Astrocyte (in vitro differentiated cells and primary cell): ENCODE data around the gene GAMT. TPM values are rescaled to one million over a fixed set of nuclear protein-coding genes. Genes with fewer than 3 reads are reported as not detected.
A peak's percentile ranks its signal among the peaks of the same experiment; 100 is the strongest.

Experiments used
- DNase-seq: peaks from one replicate; pipeline ENCODE4 v3.0.0-alpha.2; 2010; ENCODE audit warnings: low read depth
- FAIRE-seq: peaks from 2 replicates; lab custom pipeline; 2011; peaks lifted over from hg19 to GRCh38; lab: Jason Lieb, UNC
- H2AFZ ChIP-seq: 2 replicates; pipeline ENCODE4 v1.6.0; 2012; ENCODE audit warnings: low read depth, low read length, inconsistent platforms
- H3K27ac ChIP-seq: 2 replicates; pipeline ENCODE4 v1.5.1; 2011; ENCODE audit warnings: low read depth, low read length, inconsistent platforms
- H3K27me3 ChIP-seq: 2 replicates; pipeline ENCODE4 v1.6.0; 2011; ENCODE audit warnings: low read length, inconsistent platforms; ENCODE audit not compliant: insufficient read depth
- H3K36me3 ChIP-seq: 2 replicates; pipeline ENCODE4 v1.5.1; 2011; ENCODE audit warnings: low read length, inconsistent platforms; ENCODE audit not compliant: insufficient read depth
- H3K4me1 ChIP-seq: 2 replicates; pipeline ENCODE4 v1.5.1; 2011; ENCODE audit warnings: low read length, inconsistent platforms; ENCODE audit not compliant: insufficient read depth
- H3K4me2 ChIP-seq: 2 replicates; pipeline ENCODE4 v1.6.0; 2012; ENCODE audit warnings: low read length, inconsistent platforms
- H3K4me3 ChIP-seq: 2 replicates; pipeline ENCODE4 v1.5.1; 2011; ENCODE audit warnings: low read depth, mild to moderate bottlenecking, low read length, inconsistent platforms; ENCODE audit not compliant: insufficient read depth
- H3K79me2 ChIP-seq: 2 replicates; pipeline ENCODE4 v1.6.0; 2012; ENCODE audit warnings: mild to moderate bottlenecking, low read length, inconsistent platforms; ENCODE audit not compliant: insufficient read depth
- H3K9ac ChIP-seq: 2 replicates; pipeline ENCODE4 v1.6.0; 2012; ENCODE audit warnings: mild to moderate bottlenecking, low read length, inconsistent platforms
- H3K9me3 ChIP-seq: 2 replicates; pipeline ENCODE4 v1.5.1; 2012; ENCODE audit warnings: low read depth, mild to moderate bottlenecking, low read length, inconsistent platforms; ENCODE audit not compliant: insufficient read depth
- H4K20me1 ChIP-seq: 2 replicates; pipeline ENCODE4 v1.6.0; 2012; ENCODE audit warnings: low read length, inconsistent platforms; ENCODE audit not compliant: insufficient read depth
- H3K27ac Mint-ChIP-seq: one replicate; pipeline ENCODE4 v1.8.0; 2021; ENCODE audit warnings: mild to moderate bottlenecking, mixed read lengths; ENCODE audit not compliant: unreplicated experiment
- H3K27me3 Mint-ChIP-seq: one replicate; pipeline ENCODE4 v1.8.0; 2021; ENCODE audit warnings: low read depth, mixed read lengths; ENCODE audit not compliant: unreplicated experiment
- H3K36me3 Mint-ChIP-seq: one replicate; pipeline ENCODE4 v1.8.0; 2021; ENCODE audit warnings: low read depth, mixed read lengths; ENCODE audit not compliant: unreplicated experiment
- H3K4me1 Mint-ChIP-seq: one replicate; pipeline ENCODE4 v1.8.0; 2021; ENCODE audit warnings: low read depth, mixed read lengths; ENCODE audit not compliant: unreplicated experiment
- H3K4me3 Mint-ChIP-seq: one replicate; pipeline ENCODE4 v1.8.0; 2021; ENCODE audit warnings: mild to moderate bottlenecking, moderate library complexity, mixed read lengths; ENCODE audit not compliant: unreplicated experiment
- H3K9me3 Mint-ChIP-seq: one replicate; pipeline ENCODE4 v1.8.0; 2021; ENCODE audit warnings: mild to moderate bottlenecking, mixed read lengths; ENCODE audit not compliant: unreplicated experiment
- EZH2 ChIP-seq: IDR thresholded peaks from 2 replicates; pipeline ENCODE4 v1.6.1; 2012; ENCODE audit warnings: mild to moderate bottlenecking, low read length, inconsistent platforms; ENCODE audit not compliant: insufficient read depth
- total RNA-seq: library from RNA; stranded (reverse); gene quantifications from 2 replicates; pipeline ENCODE4 v1.2.1, GENCODE V29; 2021
- TF ChIP-seq, protein P1 (sequence below): IDR thresholded peaks from 2 replicates; pipeline ENCODE4 v1.5.1; 2011; ENCODE audit warnings: low read depth, mild to moderate bottlenecking, inconsistent platforms, low read length, moderate library complexity; ENCODE audit not compliant: insufficient read depth

GAMT gene
- total RNA-seq, 1 donor from 2014 or later: 35.9 TPM

GRCh38 chr19:1353144-1353543, 48.2 kb downstream of the GAMT start:
- H3K4me1 ChIP-seq: peaks cover 16% of the 10 kb centered on the region
- no peaks in the 10 kb centered on the region for H3K9me3 ChIP-seq
- H3K27me3 ChIP-seq: no peaks in the 10 kb centered on the region
- FAIRE-seq (no peak), DNase-seq (no peak)
- H3K9me3 Mint-ChIP-seq: no peaks in the 10 kb centered on the region
- H2AFZ ChIP-seq: no peak overlapping the region
- TF ChIP-seq, protein P1, sequence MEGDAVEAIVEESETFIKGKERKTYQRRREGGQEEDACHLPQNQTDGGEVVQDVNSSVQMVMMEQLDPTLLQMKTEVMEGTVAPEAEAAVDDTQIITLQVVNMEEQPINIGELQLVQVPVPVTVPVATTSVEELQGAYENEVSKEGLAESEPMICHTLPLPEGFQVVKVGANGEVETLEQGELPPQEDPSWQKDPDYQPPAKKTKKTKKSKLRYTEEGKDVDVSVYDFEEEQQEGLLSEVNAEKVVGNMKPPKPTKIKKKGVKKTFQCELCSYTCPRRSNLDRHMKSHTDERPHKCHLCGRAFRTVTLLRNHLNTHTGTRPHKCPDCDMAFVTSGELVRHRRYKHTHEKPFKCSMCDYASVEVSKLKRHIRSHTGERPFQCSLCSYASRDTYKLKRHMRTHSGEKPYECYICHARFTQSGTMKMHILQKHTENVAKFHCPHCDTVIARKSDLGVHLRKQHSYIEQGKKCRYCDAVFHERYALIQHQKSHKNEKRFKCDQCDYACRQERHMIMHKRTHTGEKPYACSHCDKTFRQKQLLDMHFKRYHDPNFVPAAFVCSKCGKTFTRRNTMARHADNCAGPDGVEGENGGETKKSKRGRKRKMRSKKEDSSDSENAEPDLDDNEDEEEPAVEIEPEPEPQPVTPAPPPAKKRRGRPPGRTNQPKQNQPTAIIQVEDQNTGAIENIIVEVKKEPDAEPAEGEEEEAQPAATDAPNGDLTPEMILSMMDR: no peak
- H3K4me3 ChIP-seq: no peak overlapping the region
- H3K9ac ChIP-seq: no peak overlapping the region
- peak overlapping the region; percentile 62 for H3K4me3 Mint-ChIP-seq
- peaks cover 4% of the 10 kb centered on the region for H3K36me3 Mint-ChIP-seq
- no peak overlapping the region for H3K27ac ChIP-seq
- H4K20me1 ChIP-seq: peaks cover 16% of the 10 kb centered on the region
- H3K27me3 Mint-ChIP-seq: peaks cover 2% of the 10 kb centered on the region
- H3K36me3 ChIP-seq: peaks cover 6% of the 10 kb centered on the region
- H3K4me1 Mint-ChIP-seq: peaks cover 8% of the 10 kb centered on the region
- no peak overlapping the region for H3K4me2 ChIP-seq
- H3K27ac Mint-ChIP-seq: no peak overlapping the region
- H3K79me2 ChIP-seq: peaks cover 24% of the 10 kb centered on the region

DNA sequence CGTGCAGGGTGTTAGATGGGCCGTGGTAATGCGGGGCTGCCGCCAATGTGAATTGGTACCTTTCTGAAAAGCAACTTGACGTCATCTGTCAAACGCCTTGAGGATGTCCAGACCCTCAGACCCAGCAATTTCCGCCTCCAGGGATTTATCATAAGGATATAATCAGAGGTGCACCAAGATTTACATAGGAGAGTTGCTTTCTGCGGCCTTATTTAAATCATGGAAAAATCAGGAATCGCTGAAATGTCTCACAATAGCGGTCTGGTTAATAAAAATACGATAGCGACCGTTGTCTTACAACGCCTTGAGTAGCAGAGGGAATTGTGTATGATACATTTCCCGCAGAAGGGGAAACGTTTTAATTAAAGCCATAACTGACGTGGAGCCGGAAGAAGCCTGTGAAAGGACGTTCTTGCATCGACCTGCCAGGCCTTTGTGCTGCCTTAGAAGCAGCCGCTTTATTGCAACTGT, 49.9 kb downstream of the GAMT start:
- no peak overlapping the region for H3K9ac ChIP-seq
- no peak for FAIRE-seq
- Mint-ChIP-seq H3K27ac (no peak overlapping the region), H3K36me3 (peaks cover 2% of the 10 kb centered on the region), H3K9me3 (no peaks in the 10 kb centered on the region), H3K27me3 (peaks cover 2% of the 10 kb centered on the region), H3K4me1 (peaks cover 8% of the 10 kb centered on the region), H3K4me3 (no peak overlapping the region)
- H3K27me3 ChIP-seq: no peaks in the 10 kb centered on the region
- peaks cover 14% of the 10 kb centered on the region for H3K79me2 ChIP-seq
- TF ChIP-seq, protein P1: no peak
- TF ChIP-seq EZH2: no peak
- H3K4me3 ChIP-seq: no peak overlapping the region
- DNase-seq: no peak
- H3K4me2 ChIP-seq: no peak overlapping the region
- H4K20me1 ChIP-seq: peaks cover 8% of the 10 kb centered on the region
- H2AFZ ChIP-seq: no peak overlapping the region
- peaks cover 12% of the 10 kb centered on the region for H3K4me1 ChIP-seq
- no peaks in the 10 kb centered on the region for H3K36me3 ChIP-seq
- no peaks in the 10 kb centered on the region for H3K9me3 ChIP-seq
- no peak overlapping the region for H3K27ac ChIP-seq

GRCh38 chr19:1350867-1351266, 50.5 kb downstream of the GAMT start:
- no peak overlapping the region for H3K9ac ChIP-seq
- peaks cover 2% of the 10 kb centered on the region for H3K4me1 Mint-ChIP-seq
- H2AFZ ChIP-seq: no peak overlapping the region
- peaks cover 7% of the 10 kb centered on the region for H3K4me1 ChIP-seq
- H3K36me3 Mint-ChIP-seq: peaks cover 2% of the 10 kb centered on the region
- H3K4me3 ChIP-seq: no peak overlapping the region
- no peak for DNase-seq
- peaks cover 2% of the 10 kb centered on the region for H4K20me1 ChIP-seq
- peaks cover 9% of the 10 kb centered on the region for H3K79me2 ChIP-seq
- H3K27ac ChIP-seq: no peak overlapping the region
- H3K9me3 Mint-ChIP-seq: no peaks in the 10 kb centered on the region
- no peaks in the 10 kb centered on the region for H3K9me3 ChIP-seq
- TF ChIP-seq, protein P1: no peak
- TF ChIP-seq EZH2: no peak
- H3K36me3 ChIP-seq: no peaks in the 10 kb centered on the region
- H3K27me3 ChIP-seq: no peaks in the 10 kb centered on the region
- no peak overlapping the region for H3K4me3 Mint-ChIP-seq
- H3K27ac Mint-ChIP-seq: no peak overlapping the region
- FAIRE-seq: no peak
- no peak overlapping the region for H3K4me2 ChIP-seq
- peaks cover 2% of the 10 kb centered on the region for H3K27me3 Mint-ChIP-seq
